Measurements from ENCODE around the gene ABCC10.
"Not testable (repeated sequence)": the region's sequence is repeated elsewhere in the genome, so short reads cannot be mapped to it uniquely, and the experiment has no call there.

Gene ABCC10

DNA sequence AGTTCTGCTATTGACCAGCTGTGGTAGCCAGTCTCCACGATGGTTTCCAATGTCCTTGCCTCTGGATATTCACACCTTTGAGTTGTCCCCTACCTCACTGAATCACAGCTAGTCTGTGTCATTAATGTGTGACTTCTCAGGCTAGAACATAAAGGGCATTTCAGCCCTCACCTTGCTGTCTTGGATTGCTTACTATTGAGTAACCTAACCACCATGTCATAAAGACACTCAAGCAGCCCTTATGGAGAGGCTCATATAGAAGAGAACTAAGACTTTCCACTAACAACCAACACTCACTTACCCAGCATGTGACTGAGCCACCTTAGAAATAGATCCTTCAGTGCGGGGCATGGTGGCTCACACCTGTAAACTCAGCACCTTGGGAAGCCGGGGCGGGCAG lies 19.1 kb upstream of the ABCC10 start:
- DNase-seq = no peak

DNA sequence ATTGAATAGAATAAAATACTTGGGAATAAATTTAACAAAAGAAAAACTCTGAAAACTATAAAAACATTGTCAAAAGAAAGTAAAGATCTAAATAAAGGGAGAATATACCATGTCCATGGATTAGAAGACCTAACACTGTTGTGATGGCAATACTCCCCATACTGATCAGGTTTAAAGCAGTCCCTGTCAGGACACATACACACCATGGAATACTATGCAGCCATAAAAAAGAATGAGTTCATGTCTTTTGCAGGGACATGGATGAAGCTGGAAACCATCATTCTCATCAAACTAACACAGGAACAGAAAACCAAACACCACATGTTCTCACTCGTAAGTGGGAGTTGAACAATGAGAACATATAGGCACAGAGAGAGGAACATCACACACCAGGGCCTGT lies 16.6 kb upstream of the ABCC10 start:
- not testable (repeated sequence) for DNase-seq

DNA sequence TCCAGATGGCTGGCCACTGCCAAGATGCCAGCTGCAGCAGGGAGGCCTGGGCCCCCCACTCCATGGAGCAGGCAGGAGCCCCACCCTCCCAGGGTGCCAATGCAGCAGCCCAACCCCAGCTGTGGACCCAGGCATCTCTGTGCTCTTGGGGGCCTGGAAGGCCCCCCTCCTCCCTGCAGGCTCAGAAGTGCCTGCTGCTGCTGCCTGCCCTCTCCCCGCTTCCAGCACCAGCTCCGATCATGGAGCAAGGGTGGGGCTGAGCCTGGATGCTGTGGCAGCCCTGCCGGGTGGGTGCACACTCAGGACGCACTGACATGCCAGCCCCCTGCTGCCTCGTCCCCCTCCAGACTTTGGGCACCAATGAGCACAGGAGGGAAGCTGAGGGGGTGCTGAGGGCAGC lies 14.8 kb upstream of the ABCC10 start:
- no peak for DNase-seq

DNA sequence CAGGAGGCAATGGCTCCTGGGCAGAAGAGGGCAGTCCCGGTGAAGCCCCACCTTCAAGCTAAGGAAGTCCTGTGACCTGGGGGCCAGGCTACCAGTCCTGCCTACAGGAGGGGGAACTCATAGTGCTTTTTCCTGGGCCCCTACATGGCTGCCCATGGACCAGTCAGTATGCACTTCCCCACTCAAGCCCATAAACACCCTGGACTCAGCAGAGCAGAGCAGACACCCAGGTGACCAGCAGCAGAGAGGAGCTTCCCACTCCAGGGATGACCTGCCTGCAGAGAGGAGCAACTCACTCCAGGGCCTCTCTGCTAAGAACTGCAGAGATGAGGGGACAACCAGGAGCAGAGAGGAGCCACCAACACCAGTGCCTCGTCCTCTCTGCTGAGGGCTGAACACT lies 14.3 kb upstream of the ABCC10 start:
- no peak for DNase-seq

DNA sequence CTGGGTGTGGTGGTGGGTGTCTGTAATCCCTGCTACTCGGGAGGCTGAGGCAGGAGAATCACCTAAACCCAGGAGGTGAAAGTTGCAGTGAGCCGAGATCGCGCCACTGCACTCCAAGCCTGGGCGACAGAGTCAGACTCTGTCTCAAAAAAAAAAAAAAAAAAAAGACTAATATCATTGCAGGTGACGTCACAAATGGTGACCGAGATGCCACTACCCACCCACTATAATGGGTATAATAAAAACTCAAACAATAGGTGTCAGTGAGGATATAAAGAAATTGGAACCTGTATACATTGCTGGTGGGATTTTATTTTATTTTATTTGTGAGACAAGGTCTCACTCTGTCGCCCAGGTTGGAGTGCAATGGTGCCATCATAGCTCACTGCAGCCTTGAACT lies 12.1 kb upstream of the ABCC10 start:
- DNase-seq = not testable (repeated sequence)

DNA sequence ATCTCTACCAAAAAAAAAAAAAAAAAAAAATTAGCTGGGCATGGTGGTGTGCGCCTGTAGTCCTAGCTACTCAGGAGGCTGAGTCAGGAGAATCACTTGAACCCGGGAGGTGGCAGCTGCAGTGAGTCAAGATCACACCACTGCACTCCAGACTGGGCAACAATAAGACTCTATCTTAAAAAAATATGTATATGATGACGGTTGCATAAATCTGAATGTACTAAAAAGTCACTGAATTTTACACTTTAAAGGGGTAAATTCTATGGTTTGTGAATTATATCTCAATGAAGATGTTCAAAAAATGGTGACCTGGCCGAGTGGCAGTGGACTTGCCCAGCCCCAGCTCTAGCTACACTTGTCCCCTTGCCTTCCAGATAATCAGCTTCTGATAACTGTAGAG lies 10.4 kb upstream of the ABCC10 start:
- no peak for DNase-seq

DNA sequence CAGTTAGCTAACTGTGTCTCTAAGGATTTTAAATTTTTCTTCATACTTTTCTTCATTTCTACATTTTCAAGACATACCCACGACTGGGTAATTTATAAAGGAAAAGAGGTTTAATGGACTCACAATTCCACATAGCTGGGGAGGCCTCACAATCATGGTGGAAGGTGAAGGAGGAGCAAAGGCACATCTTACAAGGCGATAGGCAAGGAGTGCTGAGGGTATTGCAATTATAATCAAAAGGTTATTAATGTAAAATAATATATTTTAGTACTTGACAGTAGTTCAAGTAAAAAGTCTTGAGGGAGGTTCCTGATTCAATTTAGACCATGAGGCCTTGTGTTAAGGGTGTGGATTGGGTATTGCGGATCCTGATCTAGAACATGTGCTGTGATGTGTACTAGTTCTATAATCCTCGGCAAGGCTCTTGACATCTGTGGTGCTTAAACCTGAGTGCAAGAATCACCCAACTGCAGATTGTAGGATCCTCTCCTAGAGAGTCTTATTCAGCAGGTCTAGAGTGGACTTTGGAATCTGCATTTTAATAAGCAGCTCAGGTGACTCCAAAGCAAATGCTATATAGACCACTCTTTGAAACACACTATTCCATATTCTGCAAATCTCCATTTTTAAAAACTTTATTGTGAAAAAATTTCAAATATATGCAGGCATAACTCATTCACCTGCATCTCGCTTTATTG lies 7.2 kb upstream of the ABCC10 start:
- no peak for DNase-seq

DNA sequence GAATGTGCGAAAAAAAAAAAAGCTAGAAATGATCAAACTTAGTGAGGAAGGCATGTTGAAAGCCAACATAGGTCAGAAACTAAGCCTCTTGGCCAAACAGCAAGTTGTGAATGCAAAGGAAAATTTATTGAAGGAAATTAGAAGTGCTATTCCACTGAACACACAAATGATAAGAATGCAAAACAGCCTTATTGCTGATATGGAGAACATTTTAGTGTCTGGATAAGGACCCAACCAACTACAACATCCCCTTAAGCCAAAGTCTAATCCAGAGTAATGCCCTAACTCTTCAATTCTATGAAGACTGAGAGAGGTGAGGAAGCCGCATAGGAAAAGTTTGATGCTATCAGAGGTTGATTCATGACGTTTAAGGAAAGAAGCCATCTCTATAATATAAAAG lies 5.5 kb upstream of the ABCC10 start:
- no peak for DNase-seq

DNA sequence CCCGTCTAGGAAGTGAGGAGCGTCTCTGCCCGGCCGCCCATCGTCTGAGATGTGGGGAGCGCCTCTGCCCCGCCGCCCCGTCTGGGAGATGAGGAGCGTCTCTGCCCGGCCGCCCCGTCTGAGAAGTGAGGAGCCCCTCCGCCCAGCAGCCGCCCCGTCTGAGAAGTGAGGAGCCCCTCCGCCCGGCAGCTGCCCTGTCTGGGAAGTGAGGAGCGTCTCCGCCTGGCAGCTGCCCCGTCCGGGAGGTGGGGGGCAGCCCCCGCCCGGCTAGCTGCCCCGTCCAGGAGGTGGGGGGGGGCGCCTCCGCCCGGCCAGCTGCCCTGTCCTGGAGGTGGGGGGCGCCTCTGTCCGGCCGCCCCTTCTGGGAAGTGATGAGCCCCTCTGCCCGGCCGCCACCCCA lies 2.3 kb upstream of the ABCC10 start:
- not testable (repeated sequence) for DNase-seq

DNA sequence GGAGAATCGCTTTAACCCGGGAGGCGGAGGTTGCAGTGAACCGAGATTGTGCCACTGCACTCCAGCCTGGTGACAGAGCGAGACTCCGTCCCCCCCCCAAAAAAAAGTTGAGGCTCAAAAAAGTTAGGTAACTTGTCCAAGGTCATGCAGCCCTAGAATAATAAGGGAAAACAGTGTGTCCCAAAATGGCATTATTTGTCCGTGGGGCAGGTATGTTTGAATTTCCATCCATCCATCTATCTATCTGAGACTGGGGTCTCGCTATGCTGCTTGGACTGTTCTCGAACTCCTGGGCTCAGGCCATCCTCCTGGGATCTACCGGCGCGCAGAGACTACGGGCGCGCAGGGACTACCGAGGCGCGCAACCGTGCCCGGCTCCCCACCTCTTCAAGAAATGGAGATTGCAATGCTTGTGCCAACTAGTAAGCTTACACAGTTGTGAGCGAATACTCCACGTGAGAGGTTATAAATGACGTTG lies 374 bp upstream of the ABCC10 start:
- no peak for DNase-seq

DNA sequence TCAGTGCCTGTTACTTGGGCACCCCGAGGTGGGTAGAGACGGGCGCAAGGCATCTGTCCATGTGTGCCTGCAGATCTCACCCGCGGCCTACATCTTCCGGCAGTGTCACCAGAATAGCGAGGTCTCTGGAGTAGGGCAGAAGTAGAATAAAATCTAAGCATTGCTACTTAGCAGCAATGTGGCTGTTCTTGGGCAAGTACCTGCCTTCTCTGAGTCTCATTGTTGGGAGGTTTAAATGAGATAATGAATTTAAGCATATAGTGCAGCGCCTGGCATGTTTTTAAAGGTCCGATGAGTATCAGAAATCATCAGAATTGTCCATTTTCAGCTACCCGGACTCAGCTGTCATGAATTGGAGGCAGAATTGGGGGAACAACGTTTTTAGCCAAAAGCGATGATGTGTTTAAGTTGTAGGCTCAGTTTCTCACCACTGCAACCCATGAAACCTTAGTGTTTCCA lies 800 bp downstream of the ABCC10 start:
- DNase-seq = no peak

DNA sequence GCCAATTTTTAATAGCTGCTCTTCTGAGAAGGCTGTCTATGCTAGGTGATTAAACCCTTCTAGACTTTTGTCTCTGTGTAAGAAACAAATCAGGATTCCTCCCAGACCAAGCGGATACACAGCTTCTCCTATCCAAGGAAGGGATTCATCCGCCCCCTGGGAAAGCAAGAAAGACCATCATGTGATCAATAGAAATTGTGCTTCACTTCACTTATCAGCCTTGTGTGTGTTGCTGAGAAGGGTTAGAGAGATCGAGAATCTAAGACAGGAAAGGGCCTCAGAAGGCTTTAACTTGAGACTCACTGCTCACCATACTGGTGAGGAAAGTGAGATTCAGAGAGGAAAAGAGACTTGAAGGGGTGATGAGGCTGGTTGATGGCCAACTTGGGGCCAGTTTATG lies 1.5 kb downstream of the ABCC10 start:
- DNase-seq = no peak

DNA sequence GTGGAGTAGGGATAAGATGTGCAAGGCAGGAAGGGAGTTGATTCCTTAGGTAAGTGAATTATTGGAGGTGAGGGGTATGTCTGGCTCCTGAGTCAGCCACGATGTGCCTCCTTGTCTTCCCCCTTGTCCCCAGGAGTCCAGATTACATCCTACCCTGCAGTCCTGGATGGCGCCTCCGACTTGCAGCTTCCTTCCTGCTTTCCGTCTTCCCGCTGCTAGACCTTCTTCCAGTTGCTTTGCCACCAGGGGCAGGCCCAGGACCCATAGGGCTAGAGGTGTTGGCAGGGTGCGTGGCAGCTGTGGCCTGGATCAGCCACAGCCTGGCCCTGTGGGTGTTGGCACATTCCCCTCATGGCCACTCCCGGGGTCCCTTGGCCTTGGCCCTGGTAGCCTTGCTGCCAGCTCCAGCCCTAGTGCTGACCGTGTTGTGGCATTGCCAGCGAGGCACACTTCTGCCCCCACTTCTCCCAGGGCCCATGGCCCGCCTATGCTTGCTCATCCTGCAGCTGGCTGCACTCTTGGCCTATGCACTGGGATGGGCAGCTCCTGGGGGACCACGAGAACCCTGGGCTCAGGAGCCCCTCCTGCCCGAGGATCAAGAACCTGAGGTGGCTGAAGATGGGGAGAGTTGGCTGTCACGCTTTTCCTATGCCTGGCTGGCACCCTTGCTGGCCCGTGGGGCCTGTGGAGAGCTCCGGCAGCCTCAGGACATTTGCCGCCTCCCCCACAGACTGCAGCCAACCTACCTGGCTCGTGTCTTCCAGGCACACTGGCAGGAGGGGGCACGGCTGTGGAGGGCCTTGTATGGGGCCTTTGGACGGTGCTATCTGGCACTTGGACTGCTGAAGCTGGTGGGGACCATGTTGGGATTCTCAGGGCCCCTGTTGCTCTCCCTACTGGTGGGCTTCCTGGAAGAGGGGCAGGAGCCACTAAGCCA lies 4.9 kb downstream of the ABCC10 start:
- DNase-seq = no peak

DNA sequence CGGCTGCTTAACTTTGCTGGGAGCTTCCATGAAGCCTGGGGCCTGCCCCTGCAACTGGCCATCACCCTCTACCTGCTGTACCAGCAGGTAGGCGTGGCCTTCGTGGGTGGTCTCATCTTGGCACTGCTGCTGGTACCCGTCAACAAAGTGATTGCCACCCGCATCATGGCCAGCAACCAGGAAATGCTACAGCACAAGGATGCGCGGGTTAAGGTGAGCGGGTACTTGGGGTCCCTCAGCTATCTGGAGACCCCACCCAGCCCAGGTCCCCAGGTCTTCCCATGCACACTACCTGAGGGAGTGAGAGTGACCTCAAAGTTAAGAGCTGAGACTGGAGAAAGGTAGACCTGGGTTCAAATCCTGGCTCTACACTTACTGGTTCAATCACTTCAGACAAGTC lies 5.8 kb downstream of the ABCC10 start:
- no peak for DNase-seq

DNA sequence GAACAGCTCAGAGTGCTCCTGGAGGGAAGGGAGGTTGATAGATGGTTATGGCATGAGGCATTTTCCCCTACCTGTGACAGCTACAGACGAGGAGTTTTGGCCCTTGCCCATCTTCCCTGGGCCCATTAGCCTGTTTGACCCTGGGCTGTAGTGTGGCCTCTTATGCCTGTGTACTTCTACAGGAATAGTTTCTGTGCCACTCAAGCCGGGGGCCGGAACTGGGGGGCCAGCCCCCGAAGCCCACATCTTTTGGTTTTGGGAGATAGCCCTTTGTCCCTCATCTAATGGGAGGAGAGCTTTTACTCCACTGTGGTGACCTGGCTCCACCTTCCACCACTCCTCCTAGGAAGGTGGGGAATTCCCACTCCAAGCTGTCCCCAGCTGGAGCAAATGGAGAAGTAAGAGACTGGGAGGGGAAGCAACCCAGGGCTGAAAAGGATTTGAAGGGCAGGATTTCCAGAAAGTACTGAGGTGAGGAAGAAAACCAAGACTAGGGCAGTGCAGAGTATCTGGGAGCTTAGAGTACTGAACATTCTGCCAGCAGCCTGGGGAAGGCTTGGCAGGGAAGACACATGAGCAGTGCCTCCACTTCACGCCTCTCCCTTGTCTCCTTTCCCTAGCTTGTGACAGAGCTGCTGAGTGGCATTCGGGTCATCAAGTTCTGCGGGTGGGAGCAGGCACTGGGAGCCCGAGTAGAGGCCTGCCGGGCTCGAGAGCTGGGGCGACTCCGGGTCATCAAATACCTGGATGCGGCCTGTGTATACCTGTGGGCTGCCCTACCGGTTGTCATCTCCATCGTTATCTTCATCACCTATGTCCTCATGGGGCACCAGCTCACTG lies 6.9 kb downstream of the ABCC10 start:
- no peak for DNase-seq

DNA sequence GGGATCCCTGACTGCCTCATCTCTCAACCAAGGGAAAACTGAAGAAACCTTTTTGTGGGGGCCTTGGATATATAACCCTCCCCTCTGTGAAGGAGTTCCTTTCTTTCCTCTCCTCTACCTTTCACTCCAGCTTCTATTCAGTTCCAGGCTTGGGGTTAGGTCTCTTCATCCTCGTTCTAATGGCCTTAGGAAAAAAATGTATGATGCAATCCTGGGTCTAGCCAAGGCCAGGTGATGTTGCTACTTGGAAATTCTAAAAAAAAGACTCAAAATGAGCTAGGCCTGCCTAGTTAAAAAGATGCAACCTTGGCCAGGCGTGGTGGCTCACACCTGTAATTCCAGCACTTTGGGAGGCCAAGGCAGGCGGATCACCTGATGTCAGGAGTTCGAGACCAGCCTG lies 7.6 kb downstream of the ABCC10 start:
- DNase-seq = no peak

DNA sequence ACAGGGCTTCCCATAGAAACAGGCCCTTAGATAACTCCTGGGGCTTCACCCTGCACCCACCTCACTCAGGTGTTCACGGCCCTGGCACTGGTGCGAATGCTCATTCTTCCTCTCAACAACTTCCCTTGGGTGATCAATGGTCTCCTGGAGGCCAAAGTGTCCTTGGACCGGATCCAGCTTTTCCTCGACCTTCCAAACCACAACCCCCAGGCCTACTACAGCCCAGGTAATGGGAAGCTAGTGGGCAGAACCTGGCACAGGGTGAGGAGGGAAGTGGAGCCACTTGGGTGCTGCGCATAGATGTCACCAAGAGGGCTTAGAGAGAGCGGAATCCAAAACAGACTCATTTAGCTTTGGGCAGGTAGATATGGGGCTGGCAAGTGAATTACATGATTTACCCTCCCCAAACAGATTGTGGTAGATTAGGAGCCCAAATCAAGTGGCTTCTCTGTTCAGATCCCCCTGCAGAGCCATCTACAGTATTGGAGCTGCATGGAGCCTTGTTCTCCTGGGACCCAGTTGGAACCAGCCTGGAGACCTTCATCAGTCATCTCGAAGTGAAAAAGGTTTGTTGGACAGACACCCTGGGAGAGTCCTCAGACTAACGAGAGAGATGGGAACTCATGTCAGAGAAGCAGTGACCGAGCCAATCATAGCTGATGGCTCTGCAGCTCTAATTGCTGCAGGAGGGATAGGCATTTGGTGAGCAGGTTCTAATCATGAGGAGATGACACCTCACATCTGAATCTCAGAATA lies 8.5 kb downstream of the ABCC10 start:
- DNase-seq = no peak

DNA sequence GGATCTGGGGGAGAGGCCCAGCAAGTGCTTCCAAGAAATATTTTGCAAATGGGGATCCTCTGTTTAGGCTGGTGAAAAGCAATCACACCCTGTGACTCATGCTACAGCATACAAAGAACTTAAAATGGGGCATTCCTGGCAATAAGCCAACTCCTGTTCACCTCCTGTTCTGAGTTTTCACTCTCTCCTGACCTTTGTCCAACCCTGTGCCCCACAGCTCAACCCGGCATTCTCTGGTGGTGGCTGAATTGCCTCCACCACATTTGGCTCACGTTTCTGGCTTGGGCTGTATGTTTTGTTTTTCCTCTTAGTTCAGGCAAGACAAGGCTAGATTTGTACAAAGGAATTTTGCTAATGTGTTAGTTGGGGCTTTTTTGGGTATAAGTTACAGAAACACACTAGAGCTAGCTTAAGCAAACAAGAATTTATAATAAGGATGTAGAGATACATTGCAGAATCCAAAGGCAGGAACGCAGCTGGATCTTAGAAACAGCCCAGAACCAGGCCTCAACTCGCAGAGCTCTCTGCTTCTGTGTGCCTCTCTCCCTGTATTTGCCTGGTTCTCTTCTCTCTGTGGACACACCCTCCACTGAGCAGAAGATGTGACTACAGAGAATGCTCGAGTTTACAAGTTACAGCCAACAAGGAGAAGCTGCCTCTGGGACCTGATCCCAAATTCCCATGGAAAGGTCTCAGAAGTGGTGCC lies 9.4 kb downstream of the ABCC10 start:
- DNase-seq = no peak

DNA sequence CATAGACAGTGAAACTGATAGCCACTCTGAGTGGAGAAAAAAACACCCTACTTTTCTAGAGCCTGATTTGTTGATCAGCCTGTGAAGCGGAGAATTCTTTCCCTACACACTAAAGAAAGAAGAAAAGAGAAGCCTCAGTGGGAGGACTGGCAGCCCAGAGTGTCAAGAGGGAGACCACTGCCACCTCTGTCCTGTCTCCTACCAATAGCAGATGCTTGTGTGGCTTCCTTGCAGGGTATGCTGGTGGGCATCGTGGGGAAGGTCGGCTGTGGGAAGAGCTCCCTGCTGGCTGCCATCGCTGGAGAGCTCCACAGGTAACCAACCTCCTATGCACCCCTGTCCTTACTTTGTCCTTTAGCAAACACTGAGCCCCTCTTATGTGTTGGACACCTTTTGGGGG lies 10.4 kb downstream of the ABCC10 start:
- DNase-seq = no peak

DNA sequence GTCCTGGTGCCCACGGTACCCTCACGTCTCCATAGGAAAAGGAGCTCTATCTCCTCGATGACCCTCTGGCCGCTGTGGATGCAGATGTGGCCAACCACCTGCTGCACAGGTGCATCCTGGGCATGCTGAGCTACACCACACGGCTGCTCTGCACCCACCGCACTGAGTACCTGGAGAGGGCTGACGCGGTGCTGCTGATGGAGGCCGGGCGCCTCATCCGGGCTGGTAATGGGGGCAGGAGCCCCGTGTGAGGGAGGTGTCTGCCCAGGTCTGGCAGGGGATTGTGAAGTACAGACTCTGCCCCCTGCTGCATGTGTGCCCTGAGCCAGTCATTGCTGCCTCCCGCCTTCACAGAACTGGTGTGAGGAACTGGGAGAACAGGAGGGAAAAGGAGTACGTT lies 15.6 kb downstream of the ABCC10 start:
- no peak for DNase-seq

DNA sequence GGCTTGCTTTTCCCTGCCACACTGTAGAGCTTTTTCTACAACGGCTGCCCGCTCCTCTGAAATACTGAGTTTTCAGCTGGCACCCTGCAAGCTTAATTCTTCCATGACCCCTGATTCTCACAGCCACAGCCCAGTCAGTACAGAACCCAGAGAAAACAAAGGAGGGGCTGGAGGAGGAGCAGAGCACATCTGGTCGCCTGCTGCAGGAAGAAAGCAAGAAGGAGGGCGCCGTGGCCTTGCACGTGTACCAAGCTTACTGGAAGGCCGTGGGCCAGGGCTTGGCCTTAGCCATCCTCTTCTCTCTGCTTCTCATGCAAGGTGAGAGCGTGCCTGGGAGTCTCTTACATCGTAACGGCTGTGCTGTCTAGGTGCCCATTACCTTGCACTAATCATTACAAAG lies 16.7 kb downstream of the ABCC10 start:
- DNase-seq = no peak

DNA sequence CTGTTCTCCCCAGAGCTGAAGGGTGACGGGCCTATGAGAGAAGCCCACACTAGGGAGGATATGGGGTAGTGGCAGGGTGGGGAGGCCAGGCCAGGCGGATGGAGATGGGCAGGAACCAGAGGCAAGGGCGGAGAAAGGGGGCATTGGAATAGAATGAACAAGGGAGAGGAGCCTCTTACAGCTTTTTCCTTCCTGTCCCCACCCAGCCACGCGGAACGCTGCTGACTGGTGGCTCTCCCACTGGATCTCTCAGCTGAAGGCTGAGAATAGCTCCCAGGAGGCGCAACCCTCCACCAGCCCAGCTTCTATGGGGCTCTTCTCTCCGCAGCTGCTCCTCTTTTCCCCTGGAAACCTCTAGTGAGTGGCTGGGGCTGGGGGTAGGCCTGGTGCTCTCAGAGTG lies 17.2 kb downstream of the ABCC10 start:
- no peak for DNase-seq

Data from femur (tissue), 1 donor.